HG03520 (cell line): ENCODE results near the gene HNF1B.
"Not testable (repeated sequence)": the region's sequence is repeated elsewhere in the genome, so short reads cannot be mapped to it uniquely, and the experiment has no call there.

Experiments
- ATAC-seq: cut with Tn5 transposase; IDR thresholded peaks from one replicate; pipeline ENCODE4 v1.9.1; 2021; ENCODE audit warnings: mild to moderate bottlenecking, moderate library complexity; ENCODE audit not compliant: unreplicated experiment

HNF1B gene

DNA sequence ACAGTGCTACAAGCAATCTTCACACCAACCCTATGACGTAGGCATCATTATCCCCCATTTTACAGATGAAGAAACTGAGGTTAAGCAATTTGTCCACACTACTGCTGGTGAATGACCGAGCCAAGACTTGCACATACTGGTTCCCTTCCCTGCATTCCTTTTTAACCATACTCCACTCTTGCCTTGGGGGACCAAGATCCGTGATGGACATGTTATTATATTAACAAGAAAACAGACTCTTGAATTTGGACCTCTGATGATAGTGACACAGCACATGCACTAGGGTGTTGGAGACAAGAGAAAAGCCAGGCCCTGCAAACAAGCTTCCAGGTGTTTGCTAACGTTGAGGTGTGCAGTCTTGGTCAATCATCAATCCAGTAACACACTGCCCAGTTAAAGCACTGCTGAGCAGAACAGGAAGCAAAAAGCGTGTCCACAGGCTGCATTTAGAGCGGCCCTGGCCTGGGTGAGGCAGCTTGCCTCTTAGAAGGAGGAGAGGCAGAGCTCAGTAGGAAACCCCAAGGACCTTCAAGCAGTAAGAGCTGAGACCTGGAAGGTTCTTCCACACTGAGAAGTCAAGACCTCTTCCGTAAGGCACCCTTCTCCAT, 36.7 kb downstream of the HNF1B start:
- no peak for ATAC-seq

GRCh38 chr17:37706446-37706845, 38.4 kb downstream of the HNF1B start:
- no peak for ATAC-seq

GRCh38 chr17:37702598-37702997, 42.3 kb downstream of the HNF1B start:
- no peak for ATAC-seq

GRCh38 chr17:37701496-37701898, 43.4 kb downstream of the HNF1B start:
- ATAC-seq = no peak

DNA sequence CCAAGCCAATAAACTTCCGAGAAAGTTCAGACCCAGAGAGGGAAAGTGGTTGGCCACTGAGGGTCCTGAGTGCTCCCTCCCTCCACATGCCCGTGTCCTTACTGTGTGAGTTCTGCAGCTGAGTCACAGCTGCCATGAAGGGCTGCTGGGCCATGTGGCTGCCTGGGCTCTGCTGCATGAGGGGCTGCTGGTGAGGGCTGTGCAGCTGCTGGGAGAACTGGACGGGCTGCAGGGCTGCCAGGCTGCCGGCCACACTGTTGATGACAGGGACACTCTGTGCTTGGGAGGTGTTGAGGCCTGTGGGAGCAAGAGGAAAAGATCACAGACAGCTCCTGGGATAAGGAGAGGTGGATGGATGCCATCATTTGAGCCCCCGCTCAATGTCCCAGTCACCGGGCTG, 44.0 kb downstream of the HNF1B start:
- ATAC-seq = no peak

DNA sequence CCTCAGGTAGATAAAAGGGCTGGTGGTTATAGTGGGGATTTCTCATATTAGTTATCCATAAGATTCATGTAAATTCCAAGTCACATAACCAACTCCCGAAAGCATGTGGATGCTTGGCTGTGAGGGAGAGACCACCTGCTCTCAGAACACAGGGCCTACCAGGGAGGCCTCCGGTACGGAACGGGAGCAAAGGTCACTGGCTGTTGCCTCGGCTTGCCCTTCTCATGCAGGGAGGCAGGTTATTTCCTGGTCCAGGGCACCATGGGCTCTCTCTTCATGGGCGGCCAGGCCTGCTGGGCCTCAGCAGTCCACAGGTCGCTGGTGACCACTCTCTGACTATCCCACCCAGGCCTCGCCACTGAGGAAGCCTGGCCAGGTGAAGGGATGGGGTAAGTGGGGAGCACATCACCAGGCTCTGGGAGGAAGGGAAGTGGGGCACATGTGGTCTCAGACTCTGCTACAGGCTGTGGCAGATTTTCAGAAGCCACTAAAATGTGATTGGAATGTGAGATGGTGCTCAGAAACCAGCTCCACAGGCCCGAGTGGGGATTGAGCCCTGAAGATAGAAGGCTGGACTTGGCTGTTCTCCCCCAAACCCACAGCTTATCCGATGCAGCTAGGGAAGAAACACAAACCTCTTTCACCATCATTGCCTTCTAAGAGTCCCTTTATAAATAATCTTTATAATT, 45.4 kb downstream of the HNF1B start:
- ATAC-seq = no peak

GRCh38 chr17:37698911-37699255, 46.0 kb downstream of the HNF1B start:
- no peak for ATAC-seq

DNA sequence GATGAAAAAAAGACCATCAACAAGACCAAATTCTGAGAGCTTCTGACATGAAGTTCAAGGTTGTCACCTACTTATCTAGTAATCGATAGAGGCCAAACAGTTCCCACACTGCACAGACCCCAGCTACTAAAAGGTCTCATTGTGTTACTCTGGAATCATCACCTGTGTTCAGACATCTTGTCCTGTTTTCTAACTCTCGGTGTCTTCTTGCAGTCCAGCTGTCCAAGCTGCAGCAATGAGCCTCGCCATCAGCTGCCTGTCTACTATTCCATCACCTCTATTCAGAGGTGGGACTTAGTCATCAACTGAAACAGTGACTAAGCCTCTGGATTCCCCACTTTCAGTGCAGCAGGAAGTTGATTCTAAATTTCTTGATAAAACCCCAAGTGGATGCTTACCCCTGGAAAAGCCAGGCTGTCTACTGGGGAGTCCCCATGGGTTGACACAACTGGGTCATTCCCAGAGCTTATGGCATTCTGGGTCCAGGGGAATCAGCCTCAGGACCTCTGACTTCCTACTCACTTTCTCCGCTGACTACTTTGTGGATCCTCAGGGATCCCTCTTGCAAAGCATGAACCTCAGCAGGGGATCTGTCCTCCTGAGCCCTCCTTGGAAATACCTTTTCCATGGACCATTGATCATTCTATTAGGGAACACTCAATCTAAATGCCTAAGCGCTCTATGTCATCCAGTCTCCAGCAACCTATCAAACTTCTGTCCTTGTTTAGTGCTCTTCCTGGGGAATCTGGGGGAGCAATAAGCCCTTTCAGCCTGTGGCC, 46.5 kb downstream of the HNF1B start:
- ATAC-seq = no peak

DNA sequence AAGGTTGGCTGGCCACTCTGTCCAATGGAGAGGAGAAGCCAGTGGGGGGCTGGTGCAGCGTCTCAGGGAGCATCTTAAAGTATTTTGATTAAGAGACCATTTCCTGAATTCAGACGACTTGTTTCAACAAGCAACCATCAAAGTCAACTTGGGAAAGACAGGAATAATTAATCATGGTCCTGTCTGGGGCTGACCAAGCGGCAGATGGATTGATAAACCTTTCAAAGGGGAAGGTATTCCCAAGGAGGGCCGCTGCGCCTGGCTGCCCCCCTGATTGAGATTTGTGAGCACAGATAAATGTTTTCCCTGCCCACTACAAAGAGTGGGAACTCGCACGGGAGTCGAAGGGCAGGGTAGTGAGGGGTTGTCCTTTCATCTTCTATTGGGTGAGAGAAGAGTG, 47.5 kb downstream of the HNF1B start:
- no peak for ATAC-seq

GRCh38 chr17:37696366-37696765, 48.5 kb downstream of the HNF1B start:
- no peak for ATAC-seq

DNA sequence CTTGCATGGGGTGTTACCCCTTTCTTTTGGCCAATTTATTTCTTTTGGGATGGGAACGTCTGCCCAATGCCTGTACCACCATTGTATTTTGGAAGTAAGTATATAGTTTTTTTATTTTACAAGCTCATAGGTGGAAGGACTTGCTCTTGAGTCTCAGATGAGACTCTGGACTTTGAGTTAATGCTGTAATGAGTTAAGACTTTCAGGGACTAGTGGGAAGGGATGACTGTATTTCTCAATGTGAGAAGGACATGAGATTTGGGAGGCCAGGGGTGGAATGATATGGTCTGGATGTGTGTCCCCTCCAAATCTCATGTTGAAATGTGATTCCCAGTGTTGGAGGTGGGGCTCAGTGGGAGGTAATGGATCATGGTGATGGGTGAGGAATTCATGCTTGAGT, 49.1 kb downstream of the HNF1B start:
- ATAC-seq = no peak

DNA sequence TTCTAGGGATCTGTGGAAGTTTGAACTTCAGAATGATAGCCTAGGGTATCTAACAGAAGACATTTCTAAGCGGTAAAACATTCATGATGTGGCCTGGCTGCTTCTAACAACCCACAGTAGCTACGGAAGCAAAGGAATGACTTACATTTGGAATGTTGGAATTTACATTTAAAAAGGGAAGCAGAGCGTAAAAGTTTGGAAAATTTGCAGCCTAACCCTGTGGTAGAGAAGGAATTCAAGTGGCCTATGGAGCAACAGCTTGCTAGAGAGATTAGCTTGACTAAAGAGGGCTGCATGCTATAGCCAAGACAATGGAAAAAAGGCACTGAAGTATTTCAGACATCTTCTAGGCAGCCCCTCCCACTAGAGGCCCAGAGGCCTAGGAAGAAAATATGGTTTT, 50.1 kb downstream of the HNF1B start:
- ATAC-seq = no peak

DNA sequence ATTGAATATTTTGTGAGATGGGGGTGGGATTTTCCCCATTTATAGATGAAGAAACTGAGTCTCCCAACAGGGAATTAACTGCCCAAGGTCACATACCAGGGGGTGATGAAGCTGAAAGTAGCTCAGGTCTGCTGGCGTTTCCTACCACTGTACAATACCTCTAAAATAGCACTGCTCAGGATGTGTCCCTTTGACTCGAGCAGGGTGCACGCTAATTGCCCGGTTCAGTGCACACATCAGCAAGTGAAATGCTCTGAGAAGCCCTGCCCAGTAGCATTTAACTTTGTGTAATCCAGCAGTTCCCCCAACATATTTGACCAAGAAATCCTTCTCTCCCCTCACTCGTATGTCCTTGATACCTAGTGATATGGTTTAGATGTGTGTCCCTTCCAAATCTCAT, 51.5 kb downstream of the HNF1B start:
- ATAC-seq = no peak

DNA sequence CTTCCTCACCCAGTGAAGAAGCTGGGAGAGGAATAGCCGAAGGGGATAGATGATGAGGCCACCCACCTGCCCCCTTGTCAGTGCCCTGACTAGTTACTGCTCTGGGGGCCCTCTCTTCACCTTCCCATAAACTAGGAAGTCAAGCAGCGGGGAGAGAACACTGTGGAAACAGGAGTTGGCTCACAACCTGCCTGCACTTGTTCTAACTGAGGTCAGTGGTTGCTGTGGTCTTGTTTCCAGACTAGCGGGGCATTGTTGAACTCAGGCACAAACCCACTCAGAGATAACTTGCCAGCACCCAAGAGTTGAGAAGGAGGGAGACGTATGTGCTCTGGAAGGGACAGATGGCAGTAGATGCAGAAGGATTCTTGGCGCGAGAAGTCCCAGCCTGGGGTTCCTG, 53.1 kb downstream of the HNF1B start:
- no peak for ATAC-seq

DNA sequence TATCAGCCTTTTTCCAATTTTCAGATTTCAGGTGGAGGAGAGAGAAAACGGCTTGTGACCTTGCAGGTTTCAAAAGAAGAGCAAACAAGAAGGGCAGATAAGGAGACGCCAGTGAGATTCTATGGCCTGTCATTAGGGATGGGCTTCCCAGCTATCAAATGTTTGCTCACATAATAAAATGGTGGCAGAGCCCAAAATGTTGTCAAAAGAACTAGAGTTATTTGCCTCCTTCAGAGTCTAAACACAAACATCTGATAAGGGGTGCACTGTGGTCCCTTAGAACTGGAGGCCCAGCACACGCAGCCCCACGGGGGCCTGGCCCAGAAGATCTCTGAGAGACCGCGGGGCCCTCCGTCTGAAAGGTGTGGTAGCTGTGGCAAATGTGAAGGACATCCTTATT, 55.5 kb downstream of the HNF1B start:
- ATAC-seq = no peak

- no peak for ATAC-seq
These were observed 61.3 kb downstream of the HNF1B start for GRCh38 chr17:37683454-37683984.

- no peak for ATAC-seq
These were observed 62.9 kb downstream of the HNF1B start for GRCh38 chr17:37682007-37682406.

- ATAC-seq = not testable (repeated sequence)
These were observed 64.9 kb downstream of the HNF1B start for GRCh38 chr17:37679995-37680394.

DNA sequence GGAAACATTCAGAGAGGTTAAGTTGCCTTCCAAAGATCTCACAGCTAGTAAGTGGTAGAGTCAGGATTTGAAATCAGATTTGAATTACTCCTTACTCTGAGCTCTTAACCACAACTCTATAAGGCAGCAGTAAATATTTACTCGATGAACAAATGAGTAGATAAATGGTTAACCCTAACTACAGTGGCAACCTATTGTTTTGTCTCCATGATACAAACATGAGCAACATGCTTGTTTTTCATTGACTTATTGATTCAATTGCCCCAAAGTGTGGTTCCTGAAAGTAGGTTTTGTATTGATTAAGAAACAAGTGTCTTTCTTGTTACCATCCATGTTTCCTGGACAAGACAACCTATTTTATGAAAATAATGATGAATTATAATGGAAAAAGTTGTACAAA, 66.8 kb downstream of the HNF1B start:
- ATAC-seq = no peak

GRCh38 chr17:37677021-37677420, 67.8 kb downstream of the HNF1B start:
- no peak for ATAC-seq

DNA sequence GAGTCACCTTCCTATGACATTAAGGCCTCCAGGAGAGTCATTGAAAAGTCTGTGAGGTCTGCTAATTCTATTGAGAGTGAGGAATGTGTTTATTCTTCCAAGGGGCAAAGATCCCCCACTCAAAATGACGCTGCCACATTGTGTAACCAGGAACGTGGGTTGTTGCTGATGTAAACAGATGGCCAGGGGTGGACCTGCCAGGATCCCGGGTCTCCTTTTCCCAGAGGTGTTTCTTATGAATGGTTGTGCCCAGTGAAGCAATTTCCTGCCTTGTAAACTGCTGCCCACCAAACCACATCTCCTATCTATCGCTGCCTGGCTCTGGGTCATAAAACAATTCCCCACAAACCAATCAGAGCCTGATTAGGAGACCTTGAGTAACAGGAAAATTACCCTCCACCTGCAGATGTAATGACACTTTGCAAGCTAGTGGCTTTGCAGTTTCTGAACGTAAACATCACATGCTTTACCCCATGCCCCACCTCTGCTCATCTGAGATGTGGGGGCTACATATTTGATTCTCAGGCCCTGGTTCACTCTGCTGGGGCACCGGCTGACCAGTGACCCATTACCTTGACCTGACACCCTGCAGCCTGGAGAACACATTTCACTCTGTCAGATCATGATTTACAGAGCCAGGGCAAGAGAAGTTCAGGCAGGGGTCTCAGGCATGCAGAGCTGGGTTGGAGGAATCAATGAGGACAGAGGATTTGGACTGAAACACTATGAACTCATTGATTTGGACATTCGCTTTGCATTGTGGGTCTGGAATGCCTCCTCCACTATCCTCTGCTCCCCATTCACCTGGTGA, 68.5 kb downstream of the HNF1B start:
- ATAC-seq = no peak
